ENCODE results near the gene VIPR2.

DNA sequence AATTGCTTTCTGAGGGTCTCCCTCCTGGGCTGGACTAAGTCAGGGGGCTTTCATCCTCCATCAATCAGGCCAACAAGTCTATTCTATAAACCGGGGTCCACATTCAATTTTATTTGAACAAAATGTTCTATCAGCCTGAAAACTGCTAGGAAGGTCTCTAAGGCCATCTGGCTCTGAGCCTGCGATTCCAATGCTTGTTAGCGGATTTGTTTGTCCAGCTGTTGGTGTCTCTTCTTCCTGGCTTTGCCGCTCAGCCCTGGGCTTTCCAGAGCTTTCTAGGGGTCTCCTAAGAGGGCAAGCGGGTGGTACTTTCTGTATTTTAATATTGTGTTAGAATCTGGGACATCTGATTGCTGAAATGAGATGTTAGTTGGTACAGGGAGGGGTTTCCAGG, 136.7 kb downstream of the VIPR2 start:
- TF ChIP-seq, protein P1, sequence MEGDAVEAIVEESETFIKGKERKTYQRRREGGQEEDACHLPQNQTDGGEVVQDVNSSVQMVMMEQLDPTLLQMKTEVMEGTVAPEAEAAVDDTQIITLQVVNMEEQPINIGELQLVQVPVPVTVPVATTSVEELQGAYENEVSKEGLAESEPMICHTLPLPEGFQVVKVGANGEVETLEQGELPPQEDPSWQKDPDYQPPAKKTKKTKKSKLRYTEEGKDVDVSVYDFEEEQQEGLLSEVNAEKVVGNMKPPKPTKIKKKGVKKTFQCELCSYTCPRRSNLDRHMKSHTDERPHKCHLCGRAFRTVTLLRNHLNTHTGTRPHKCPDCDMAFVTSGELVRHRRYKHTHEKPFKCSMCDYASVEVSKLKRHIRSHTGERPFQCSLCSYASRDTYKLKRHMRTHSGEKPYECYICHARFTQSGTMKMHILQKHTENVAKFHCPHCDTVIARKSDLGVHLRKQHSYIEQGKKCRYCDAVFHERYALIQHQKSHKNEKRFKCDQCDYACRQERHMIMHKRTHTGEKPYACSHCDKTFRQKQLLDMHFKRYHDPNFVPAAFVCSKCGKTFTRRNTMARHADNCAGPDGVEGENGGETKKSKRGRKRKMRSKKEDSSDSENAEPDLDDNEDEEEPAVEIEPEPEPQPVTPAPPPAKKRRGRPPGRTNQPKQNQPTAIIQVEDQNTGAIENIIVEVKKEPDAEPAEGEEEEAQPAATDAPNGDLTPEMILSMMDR (IDR thresholded peaks at IDR 0.05) = no peak
- no peak for TF ChIP-seq POLR2A (IDR thresholded peaks at IDR 0.05)
